ENCODE measurements around the gene EMSY. TPM values are rescaled to one million over a fixed set of nuclear protein-coding genes. Genes with fewer than 3 reads are reported as not detected.
A peak's percentile ranks its signal among the peaks of the same experiment; 100 is the strongest.

Gene EMSY
- total RNA-seq, 3 donors from 2014 or later = 23.2 to 31.0 (median 25.0) TPM

GRCh38 chr11:76408171-76408965, 36.5 kb upstream of the EMSY start:
- intact Hi-C loops (cut with DNase I, micrococcal nuclease) = no loop called here
- ATAC-seq (no peak), DNase-seq (no peak)
- Histone ChIP-seq H3K4me1 (ENCODE audit: low read depth) (no peaks in the 10 kb centered on the region), H3K4me3 (no peak overlapping the region), H3K36me3 (ENCODE audit: low read depth) (no peaks in the 10 kb centered on the region), H3K9me3 (no peaks in the 10 kb centered on the region)
- TF ChIP-seq, protein P1, sequence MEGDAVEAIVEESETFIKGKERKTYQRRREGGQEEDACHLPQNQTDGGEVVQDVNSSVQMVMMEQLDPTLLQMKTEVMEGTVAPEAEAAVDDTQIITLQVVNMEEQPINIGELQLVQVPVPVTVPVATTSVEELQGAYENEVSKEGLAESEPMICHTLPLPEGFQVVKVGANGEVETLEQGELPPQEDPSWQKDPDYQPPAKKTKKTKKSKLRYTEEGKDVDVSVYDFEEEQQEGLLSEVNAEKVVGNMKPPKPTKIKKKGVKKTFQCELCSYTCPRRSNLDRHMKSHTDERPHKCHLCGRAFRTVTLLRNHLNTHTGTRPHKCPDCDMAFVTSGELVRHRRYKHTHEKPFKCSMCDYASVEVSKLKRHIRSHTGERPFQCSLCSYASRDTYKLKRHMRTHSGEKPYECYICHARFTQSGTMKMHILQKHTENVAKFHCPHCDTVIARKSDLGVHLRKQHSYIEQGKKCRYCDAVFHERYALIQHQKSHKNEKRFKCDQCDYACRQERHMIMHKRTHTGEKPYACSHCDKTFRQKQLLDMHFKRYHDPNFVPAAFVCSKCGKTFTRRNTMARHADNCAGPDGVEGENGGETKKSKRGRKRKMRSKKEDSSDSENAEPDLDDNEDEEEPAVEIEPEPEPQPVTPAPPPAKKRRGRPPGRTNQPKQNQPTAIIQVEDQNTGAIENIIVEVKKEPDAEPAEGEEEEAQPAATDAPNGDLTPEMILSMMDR (IDR thresholded peaks at IDR 0.05) = no peak

DNA sequence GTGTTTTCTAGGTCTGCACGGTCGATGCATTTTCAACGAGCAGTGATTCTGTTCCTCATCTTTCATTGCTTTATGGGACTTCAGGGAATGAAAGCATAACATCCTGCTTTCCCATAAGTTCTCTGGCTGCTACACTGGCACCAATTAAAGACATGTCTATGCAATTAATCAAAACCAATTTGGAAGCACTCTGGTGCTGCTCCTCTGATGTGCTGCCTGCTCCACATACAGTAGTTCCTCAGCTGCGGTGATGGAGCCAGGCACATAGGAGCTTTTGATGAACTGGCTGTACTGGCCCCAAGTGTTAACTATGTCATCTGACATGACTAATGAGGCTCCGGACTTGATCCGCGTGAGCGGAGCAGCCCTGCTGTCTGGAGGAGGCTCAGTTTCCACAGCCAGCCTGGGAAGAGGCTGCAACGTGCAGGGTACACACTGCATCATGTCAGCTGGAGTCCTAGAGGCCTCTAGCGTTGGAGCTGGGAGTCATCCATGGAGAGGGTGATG, 33.9 kb upstream of the EMSY start:
- ATAC-seq (no peak), DNase-seq (no peak)
- Histone ChIP-seq H3K9me3 (no peaks in the 10 kb centered on the region), H3K4me3 (no peak overlapping the region), H3K36me3 (ENCODE audit: low read depth) (no peaks in the 10 kb centered on the region), H3K4me1 (ENCODE audit: low read depth) (no peaks in the 10 kb centered on the region)
- intact Hi-C loops (cut with DNase I, micrococcal nuclease) = no loop called here
- TF ChIP-seq, protein P1 (IDR thresholded peaks at IDR 0.05) = no peak

DNA sequence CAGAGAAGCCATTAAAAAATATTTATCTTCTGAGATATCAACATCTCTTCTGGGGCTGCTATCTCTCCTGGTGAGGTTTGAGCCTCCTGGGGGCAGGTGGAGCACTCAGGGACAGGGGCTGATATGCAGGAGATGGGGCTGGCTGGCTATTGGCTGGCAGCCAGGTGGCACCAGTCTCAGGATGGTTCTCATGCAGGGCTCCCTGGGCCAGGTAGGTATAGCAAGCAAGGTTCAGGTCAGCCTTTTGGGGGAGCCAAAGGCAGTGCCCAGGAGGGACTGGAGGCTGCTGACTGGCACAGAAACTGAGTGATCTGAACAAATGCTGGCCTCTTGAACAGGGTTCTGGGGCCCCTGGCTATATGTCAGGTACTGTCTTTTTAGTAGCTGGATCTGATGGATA, 29.7 kb upstream of the EMSY start:
- TF ChIP-seq, protein P1 (IDR thresholded peaks at IDR 0.05) = no peak
- no peaks in the 10 kb centered on the region for H3K36me3 ChIP-seq (ENCODE audit: low read depth)
- intact Hi-C loops (cut with DNase I, micrococcal nuclease) = no loop called here
- ATAC-seq (no peak), DNase-seq (no peak)
- no peak overlapping the region for H3K4me3 ChIP-seq
- H3K4me1 ChIP-seq (ENCODE audit: low read depth) = no peaks in the 10 kb centered on the region
- H3K9me3 ChIP-seq = no peaks in the 10 kb centered on the region

DNA sequence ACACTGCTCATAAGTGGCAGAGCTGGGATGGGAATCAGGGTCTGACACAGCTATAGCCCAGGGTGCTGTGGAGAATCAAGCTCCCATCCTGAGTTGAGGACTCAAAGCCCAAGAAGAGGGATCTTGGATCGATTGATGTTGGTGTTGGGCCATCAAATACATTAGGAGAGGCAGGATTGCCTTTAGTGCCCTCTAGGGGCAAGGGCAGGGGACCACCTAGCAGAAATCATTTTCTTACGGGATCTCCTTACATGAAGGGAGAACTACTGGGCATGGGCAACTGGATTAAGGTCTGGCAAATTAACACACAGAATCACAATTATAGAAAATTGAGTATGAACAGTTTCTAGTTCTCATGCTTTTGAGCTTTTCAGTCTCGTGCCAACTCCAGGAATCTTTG, 24.9 kb upstream of the EMSY start:
- TF ChIP-seq, protein P1 (IDR thresholded peaks at IDR 0.05) = peak; percentile 10

GRCh38 chr11:76424379-76424778, 20.4 kb upstream of the EMSY start:
- no peaks in the 10 kb centered on the region for H3K4me1 ChIP-seq (ENCODE audit: low read depth)
- TF ChIP-seq, protein P1 (IDR thresholded peaks at IDR 0.05) = no peak
- no peak overlapping the region for H3K4me3 ChIP-seq
- no peaks in the 10 kb centered on the region for H3K36me3 ChIP-seq (ENCODE audit: low read depth)
- DNase-seq (no peak), ATAC-seq (peak; percentile 10)
- no peaks in the 10 kb centered on the region for H3K9me3 ChIP-seq
- intact Hi-C loops (cut with DNase I, micrococcal nuclease) = no loop called here

More for the DNA sequence above, 24.9 kb upstream of the EMSY start:
- ATAC-seq (peak; percentile 25), DNase-seq (no peak)
- no peaks in the 10 kb centered on the region for H3K4me1 ChIP-seq (ENCODE audit: low read depth)
- H3K36me3 ChIP-seq (ENCODE audit: low read depth) = no peaks in the 10 kb centered on the region
- intact Hi-C loops (cut with DNase I, micrococcal nuclease) = no loop called here
- H3K4me3 ChIP-seq = no peak overlapping the region
- H3K9me3 ChIP-seq = no peaks in the 10 kb centered on the region

All from mucosa of descending colon (tissue), 3 donors.